KBM-7 (cell line): ENCODE measurements around the gene CNPY1.
A peak's percentile ranks its signal among the peaks of the same experiment; 100 is the strongest.

Experiments
- DNase-seq: peaks from one replicate; pipeline ENCODE4 v3.0.0-alpha.2; 2015
- in situ Hi-C: fragments of 300-500 bp; cut with MboI; formaldehyde crosslinking; loops from 2 replicates; pipeline ENCODE4 v1.14.3; 2020; ENCODE audit warnings: low sequenced_read_pairs, low pct_unique_long_range_greater_than_20kb, mixed read lengths

The CNPY1 gene

DNA sequence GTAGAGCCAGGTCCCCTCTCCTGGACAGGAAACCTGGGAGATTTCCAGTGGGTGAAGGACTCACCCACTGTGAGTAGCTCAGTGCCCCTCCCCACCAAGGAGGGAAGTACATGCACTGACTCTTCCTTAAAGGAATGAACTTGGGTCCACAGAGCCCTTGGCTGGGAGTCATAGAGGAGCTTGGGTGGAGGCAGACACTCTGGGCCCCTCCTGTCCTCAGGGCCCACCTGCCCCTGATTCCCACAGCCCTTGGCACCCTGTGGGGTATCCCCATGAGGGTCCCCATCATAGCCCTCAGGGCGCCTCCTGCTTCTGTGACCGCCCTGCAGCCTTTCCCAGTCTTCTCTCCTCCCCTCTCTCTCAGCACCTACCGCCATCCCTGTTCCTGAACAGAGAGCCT lies 84.7 kb downstream of the CNPY1 start:
- in situ Hi-C loops = no loop called here

GRCh38 chr7:155460926-155461613 lies 85.3 kb downstream of the CNPY1 start:
- no peak for DNase-seq
- in situ Hi-C loops = no loop called here

More for the DNA sequence above, 84.7 kb downstream of the CNPY1 start:
- DNase-seq = no peak

GRCh38 chr7:155459700-155460461 lies 86.5 kb downstream of the CNPY1 start:
- in situ Hi-C loops = no loop called here
- no peak for DNase-seq

DNA sequence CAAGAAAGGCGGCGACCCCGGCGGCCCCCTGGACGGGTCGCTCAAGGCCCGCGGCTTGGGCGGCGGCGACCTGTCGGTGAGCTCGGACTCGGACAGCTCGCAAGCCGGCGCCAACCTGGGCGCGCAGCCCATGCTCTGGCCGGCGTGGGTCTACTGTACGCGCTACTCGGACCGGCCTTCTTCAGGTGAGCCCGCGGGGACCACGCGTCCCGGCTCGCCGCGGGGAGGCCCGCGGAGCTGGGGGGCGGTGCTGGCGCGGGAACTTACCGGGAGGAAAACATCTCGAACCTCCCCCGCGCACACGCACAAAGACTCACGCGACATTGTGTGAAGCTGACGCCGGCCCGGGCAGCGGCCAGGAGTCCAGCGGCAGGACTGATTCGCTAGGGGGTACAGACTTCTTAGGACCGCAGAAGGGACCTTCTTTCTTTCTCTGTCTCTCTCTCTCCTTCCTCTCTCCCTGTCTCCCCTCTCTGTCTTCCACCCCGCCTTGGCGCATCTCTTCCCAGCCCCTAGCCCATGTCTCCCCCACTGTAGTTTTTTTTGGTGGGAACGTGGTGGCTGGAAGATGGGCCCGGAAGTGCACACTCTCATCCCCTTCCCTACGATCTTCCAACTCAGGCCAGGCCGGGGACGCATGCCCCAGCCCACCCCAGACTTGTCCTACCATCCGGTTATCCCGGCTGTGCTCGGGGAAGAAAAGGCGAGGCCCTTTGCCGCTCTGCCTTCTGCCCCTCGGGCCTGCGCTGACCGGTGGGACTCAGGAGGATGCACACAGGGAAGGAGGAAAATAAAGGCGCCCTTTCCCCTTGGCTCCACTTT lies 87.3 kb downstream of the CNPY1 start:
- in situ Hi-C loops = no loop called here
- DNase-seq = no peak

- in situ Hi-C loops = no loop called here
- DNase-seq = no peak
Measured at GRCh38 chr7:155458111-155458877, 88.1 kb downstream of the CNPY1 start, which contains the start of gene EN2. TSS of gene EN2 (plus strand) at chr7:155458129. CDS start at chr7:155458378, 249 bp downstream.

- DNase-seq = no peak
- in situ Hi-C loops = no loop called here
Measured at GRCh38 chr7:155457544-155458110, 88.7 kb downstream of the CNPY1 start.

- DNase-seq = peak; percentile 53
Measured at GRCh38 chr7:155456738-155457543, 89.4 kb downstream of the CNPY1 start.

DNA sequence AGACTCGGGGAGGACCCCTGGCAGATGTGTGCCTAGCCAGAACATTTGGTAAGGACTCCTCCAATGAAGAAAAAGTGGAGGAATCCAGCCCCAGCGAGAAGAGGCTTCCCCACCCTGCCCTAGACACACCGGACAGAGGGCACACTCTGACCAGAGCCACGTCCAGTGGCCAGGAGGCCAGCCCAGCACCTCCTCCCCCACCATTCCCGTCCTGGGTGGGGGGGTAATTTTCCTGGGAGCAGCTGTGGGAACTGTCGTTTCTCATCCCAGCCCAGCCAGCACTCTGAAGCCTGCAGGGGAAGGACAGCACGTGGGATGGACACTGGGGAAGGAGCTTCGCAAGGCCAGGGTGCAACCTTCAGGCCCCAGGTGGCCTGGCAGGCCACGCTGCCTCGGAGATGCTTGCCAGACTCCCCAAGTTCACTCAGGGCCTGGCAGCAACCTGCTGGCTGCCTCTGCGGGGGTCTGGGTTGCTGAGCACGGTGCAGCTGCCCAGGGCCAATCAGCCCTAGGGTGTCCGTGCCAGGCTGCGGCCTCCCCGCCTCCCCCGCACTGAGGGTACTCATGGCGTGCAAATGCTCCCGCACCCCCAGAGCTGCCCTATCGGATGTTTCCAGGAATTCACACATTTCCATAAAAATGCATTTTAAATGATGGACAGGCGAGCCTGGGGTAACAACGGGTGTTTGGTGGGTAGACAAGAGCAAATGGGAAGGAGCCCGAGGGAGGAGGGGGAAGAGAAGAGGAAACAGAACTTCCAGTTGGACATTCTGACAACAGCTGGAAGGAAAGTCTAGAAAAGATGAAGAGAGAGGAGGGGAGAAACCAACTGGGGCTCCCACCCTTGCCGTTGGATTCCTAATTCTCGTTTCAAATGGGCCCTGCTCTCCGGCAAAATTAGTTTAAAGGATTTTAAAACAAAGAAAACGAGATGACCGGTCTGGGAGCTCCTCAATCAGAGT lies 90.3 kb downstream of the CNPY1 start:
- DNase-seq = no peak
- in situ Hi-C loops = no loop called here

More at GRCh38 chr7:155456738-155457543, 89.4 kb downstream of the CNPY1 start:
- in situ Hi-C loops = no loop called here

- no peak for DNase-seq
- in situ Hi-C loops = no loop called here
Measured at GRCh38 chr7:155455132-155455693, 91.1 kb downstream of the CNPY1 start.

- in situ Hi-C loops = no loop called here
- no peak for DNase-seq
Measured at GRCh38 chr7:155454183-155455112, 91.9 kb downstream of the CNPY1 start.

DNA sequence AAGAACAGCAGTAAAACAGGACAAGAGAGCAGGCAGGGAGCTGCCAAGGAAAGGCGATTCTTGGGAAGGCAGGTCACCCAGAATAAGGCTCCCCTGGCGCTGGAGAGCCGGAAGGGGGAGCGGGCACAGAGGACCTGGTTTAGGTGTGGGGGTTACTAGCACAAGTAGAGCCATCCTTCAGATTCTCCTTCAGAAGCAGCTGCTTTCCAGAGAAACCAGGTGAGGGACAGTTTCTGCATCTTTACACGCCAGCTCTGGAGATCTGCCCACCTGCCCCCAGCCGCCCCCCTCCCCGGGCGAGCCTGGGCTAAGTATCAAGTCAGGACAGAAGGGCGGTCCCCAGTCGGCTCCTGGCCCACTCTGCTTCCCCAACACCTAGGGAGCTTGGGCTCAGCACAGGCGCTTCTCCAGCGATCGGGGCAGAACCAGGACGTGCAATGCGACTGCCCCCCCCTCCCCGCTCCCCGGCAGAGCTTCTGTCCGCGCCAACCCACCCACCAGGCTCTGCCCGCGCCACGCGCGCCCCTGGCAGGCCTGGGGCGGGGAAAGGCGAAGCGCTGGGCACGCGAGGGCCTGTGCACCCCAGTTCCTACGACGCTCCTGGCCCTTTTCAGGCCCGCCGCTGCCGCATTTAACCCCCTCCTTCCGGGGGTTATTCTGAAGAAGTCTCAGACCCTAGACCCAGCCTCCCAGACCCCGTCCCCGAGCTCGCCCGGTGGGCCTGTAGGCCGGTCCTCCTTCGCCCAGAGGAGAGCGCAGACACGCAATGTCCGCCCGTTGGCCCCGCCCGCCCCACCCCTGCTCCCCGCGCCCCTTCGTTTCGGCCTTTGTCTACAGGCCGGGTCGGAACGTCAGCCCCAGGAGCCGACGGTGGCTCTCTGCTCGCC lies 92.8 kb downstream of the CNPY1 start:
- in situ Hi-C loops = no loop called here
- no peak for DNase-seq

- DNase-seq = no peak
- in situ Hi-C loops = no loop called here
Measured at GRCh38 chr7:155452505-155453295, 93.7 kb downstream of the CNPY1 start.

DNA sequence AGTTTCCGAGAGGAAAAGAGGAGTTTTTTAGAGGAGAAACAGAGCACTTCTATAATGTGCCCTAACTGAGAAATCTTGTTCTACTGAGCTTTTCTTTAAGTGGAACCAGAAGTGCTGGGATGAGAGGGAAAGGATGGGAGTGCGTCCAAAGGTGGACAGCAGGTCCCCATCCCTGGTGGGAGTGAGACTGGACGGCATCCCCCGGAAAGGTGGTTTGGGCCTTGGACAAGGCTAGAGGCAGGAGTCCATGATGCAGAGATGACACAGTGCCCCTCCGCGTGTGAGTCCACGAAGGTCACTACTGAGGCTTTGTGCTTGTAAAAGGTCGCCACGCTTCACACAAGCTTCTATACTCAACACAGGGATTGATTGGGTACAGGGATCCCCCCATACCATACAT lies 94.5 kb downstream of the CNPY1 start:
- DNase-seq = no peak
- in situ Hi-C loops = no loop called here
